HG03064 (cell line): Measurements from ENCODE around the gene LDB3.

Experiments
- ATAC-seq: cut with Tn5 transposase; IDR thresholded peaks from one replicate; pipeline ENCODE4 v1.9.1; 2021; ENCODE audit warnings: low read depth; ENCODE audit not compliant: unreplicated experiment

LDB3 gene

DNA sequence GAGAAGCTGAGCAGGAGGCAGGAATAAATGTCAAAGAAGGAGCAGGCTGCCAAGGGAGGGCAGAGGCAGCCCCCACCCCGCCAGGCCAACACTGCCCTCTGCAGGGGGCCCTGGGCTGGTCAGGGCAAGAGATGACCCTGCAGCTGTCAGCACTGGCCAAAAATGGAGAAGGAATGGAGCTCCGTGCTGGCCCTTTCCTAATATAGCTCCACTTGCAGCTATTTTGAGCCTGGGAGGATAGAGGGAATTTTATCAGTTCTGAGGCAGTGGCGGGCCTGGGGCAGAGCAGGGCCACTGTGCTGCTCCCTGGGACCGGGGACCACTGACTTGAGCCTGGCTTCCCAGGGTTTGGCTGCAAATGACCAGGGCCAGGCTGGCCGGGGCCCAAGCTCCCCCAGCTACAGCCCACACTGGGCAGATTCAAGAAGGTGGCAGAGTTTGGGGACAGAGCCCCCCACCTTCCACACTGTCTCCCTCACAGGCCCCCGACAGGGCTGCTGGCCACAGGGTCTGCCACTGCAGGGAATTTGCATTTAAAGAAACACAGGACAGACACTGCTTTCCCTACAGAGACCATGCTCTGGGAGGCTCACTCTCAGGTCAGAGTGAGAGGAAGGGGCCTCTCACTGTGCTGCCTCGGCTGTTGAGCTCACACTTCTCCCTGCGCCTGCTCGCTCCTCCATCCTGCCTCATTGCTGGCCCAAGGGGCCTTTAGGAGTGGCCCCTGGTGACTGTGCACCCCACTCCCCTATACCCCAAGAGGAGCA is 16.2 kb downstream of the LDB3 start:
- no peak for ATAC-seq

DNA sequence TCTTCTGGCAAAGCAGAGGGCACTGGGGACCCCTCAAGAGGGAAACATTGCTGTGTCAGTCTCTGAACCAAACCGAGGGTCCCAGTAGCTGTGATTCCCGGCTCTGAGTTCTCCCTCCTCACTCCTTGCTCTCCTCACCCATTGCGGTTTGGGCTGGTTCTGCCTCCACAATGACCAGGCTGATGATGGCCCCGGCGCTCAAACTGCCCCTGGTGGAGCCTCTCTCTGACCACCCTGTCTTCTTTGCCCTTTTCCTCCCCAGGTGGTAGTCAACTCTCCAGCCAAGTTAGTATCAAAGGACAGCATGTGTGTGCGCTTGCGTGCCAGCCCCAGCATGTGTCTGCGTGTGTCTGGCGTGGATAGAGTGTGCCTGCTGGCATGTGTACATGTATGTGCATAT is 17.1 kb downstream of the LDB3 start:
- no peak for ATAC-seq

DNA sequence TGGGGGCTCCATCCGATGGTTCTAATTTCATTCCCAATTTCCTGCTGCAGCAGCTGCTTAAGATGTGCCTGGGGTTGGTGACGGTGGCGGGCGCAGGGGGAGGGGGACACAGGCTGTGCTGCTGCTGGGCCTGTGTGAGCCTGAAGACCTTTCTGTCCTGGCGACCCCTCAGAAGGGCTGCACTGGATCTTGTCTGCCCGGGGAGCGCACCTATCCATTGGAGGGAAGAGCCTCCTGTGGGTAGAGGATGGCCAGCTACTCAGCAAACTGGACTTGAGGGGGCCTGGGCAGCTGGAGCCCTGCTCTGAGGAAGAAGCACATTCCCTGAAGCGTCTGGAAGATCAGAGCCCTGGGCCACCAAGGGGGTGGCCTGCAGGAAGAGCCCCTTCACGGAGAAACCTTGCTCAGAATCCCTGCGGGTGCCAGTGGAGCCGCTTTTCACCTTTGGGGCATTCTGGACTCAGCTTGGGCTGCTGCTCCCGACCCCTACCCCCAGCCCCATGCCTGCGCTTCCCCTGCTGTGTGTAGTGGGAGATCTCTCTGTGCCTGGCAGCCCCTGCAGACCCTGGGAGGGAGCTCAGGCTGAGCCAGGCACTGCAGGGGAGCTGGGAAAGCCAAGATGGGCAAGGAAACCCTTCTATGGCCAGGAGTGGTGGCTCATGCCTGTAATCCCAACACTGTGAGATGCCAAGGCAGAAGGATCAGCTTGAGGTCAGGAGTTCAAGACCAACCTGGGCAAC is 17.8 kb downstream of the LDB3 start:
- ATAC-seq, result no peak

DNA sequence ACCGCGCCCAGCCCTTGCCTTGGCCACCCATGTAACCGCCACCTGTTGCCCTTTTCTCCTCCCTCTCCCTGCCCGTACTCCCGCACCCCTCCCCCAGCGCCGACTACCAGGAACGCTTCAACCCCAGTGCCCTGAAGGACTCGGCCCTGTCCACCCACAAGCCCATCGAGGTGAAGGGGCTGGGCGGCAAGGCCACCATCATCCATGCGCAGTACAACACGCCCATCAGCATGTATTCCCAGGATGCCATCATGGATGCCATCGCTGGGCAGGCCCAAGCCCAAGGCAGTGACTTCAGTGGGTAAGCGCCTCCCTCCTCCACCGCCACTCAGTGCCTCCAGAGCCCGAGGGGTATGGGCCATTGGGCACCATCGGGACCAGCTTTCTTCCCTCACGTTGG is 18.7 kb downstream of the LDB3 start:
- ATAC-seq, result no peak

DNA sequence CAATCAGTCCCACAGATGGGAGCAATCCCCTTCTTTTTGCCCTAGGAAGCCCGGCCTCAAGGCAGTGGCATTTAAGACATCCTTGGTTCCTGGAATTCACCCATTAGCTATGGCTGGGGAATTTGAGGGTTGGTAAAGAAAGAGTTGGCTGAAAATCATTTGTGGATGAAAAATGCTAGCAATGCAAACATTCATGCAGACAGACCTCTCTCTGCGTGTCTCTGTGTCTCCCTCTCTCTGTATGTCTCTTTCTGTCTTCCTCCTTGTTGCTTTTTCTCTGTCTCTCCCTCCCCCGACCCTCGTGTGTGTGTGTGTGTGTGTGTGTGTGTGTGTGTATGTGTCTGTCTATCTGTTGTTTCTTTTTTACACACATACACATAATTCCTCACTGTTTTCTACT is 19.4 kb downstream of the LDB3 start:
- ATAC-seq, result no peak

DNA sequence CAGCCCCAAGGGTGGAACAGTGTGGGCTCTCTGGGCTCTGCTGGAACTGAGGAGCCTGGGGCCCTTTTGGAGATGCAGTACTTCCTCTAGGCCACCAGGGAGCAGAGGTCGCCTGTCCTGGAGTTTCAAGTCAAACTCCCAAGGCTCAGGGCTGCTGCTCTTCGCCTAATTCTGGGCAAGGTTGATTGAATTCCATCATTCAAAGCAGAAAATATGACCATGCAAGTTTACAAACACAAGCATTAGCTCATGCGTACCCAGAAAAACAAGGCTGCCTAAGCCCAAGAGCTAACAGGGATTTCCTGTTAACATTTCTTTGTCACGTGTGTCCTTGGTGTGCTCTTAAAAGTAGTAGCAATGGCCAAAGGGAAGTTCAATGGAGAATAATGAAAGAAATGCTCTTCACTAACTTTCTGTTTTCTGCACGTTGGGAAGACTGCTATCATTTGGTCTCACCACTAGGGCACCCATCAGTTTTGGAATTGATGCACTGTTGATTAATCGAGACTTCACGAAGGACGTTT is 20.1 kb downstream of the LDB3 start:
- ATAC-seq, result no peak

DNA sequence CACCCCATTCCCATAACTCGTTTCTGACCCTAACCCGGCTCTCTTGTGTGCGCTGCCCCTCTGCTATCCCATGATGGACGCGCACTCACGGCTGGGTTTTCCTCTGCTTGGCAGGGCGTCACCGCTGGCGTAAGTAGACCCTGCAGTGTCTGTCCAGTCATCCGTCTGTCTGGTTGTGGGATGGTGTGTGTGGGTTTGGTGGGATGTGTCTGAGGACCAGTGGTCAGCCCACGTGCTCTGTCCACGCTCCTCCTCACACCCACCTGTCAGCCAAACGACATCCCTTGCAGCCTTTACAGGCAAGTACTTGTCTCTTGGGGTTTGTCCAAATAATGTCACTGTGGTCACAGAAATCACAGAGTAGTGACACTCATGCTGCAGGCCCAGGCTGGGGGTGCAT is 20.8 kb downstream of the LDB3 start:
- ATAC-seq, result no peak

DNA sequence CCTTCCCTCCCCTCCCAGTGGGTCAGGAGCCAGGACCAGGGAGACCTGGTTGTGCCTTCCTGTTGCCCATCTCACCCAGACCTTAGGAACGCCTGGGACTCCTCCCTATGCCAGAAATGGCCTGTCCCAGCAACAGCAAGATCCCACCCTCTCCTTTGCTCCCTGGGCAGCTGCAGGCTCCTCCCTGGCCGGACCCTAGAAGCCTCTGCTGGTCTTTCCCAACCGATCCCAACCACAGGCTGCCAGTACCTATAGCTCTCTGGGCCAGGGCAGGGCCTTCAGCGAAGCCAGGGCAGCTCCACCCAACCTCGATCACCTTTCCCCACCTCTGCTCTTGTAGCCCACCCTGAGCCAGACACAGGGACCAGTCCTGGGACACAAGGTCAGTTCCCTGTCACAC is 21.9 kb downstream of the LDB3 start:
- ATAC-seq, result no peak

DNA sequence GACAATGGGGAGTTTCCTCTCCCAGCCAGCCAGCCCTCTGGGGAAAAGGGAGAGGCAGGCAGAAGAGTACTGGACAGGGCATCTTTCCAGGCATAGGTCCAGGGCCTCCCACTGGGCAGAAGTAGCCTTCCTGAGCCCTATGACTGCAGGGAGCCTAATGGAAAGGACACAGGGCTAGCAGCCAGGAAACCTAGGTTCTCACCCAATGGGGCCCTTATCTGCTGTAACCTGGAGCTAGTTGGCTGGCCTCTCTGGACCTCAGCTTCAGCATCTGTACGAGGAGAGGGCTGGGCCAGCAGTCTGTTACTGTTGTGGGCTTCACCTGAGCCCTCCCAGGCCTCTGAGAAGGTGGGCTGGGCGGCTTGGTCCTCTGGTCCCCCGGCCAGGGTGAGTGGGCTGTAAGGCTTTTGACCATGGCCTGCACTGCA is 22.4 kb downstream of the LDB3 start:
- no peak for ATAC-seq

DNA sequence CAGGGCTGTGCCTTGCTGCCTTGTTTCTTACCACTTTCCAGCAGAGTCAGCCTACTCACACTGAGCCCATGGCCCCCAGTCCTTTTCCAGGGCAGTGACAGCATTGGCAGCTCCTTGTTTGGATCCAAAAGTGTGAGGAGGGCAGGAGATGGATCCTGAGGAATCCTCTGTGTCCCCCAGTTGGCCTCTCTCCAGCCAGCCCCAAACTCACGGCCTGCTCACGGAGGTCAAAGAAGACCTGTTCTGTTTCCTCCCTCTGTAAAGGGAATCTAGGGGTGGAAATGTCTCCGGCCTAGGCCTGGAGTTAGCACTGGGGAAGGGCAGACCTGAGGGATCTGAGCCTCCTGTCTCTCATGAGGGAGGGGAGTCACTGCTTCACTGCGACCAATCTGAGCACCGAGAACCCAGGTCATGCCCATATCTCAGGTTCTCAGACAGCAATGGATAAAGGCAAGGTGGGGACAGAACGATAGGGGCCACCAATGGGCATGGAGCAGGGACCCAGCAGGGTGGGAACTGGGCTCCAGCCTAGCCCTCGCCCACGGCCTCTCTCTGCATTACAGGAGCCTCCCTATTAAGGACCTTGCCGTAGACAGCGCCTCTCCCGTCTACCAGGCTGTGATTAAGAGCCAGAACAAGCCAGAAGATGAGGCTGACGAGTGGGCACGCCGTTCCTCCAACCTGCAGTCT is 23.2 kb downstream of the LDB3 start:
- ATAC-seq, result no peak

DNA sequence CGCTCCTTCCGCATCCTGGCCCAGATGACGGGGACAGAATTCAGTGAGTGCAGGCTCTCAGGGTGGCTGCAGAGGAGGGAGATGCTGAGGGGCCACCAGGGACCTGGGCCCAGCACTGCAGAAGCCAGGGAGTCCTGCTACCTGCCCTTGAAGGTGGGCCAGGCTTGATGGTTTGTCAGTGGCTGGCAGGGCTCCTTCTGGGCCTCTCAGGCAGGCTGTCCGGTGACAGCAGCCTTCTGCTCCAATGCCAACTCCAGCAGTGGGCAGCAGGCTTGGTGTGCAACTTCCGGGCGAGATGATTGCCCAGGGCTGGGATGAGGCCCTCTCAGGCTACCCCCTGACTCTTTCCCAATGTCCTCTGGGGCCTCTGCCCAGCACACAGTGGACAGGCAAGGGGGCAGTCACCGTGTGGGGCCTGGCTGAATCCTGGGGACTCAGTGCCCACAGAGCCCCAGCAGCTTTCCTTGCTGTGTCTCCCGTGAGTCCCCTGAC is 23.8 kb downstream of the LDB3 start:
- no peak for ATAC-seq

DNA sequence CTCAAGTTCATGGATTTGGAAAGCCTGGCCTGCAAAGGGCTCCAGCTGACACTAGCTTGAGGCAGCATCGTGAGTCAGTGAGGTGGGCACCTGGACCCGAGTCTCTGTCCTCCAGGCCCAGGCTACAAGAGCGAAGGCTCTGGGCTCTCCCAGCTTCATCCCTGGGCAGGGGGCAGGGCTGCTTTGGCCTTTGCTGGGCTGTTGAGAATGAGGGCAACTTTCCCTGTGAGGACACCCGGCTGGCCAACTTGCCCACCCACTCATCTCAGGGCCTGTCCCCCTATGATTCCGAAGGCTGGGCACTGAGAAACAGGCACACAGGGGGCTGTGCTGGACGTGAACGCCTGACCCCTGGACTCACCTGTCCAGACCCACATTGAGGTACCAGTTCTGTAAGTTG is 24.4 kb downstream of the LDB3 start:
- no peak for ATAC-seq

DNA sequence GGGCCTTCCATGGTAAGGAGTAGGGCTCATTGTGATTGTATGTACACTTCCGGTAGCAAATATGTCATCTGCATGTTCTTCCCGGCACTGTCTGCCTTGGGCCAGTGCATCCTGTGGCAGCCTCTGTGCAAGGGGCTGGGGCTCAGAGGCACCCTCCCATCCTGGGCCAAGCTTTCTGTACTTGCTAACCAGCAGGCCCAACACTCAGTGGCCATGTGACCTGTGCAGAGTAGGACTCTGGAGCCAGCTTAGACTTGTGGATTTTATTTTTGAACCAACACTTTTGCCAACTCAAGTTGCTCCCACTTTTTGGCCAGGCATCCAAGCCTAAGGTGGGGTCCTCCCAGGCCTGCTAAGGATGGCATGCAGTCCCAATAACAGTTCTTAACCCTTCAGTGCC is 25.0 kb downstream of the LDB3 start:
- no peak for ATAC-seq

DNA sequence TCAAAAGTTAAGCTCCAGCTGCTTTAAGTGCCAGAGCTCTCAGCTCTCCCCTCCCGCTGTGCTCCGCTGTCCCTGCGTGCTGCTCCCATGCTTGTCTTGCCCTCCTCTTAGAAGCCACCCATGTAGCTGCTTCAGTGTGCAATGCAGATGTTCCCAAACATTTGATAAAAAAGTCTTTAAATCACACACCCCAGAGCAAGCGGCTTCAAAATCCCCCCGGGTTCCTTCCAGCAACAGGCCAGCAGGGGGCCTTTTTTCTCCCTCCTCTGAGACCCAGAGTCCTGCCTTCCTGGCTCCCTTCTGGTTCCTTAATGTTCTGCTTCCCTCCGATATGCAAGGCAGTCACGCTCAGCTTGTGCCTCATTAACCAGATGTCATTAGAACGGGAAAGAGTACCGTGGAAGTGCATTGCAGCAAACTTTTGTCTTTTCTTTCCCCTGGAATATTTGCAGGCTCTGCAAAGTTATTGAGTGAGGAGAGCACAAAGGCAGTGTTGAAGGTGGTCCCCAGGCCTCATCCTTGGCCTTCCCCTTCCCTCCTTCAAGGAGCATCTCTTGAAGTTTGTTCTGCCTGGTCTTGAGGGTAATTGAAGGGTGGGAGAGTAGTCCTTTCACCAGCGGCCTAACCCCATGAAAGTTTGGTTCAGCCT is 25.5 kb downstream of the LDB3 start:
- no peak for ATAC-seq

DNA sequence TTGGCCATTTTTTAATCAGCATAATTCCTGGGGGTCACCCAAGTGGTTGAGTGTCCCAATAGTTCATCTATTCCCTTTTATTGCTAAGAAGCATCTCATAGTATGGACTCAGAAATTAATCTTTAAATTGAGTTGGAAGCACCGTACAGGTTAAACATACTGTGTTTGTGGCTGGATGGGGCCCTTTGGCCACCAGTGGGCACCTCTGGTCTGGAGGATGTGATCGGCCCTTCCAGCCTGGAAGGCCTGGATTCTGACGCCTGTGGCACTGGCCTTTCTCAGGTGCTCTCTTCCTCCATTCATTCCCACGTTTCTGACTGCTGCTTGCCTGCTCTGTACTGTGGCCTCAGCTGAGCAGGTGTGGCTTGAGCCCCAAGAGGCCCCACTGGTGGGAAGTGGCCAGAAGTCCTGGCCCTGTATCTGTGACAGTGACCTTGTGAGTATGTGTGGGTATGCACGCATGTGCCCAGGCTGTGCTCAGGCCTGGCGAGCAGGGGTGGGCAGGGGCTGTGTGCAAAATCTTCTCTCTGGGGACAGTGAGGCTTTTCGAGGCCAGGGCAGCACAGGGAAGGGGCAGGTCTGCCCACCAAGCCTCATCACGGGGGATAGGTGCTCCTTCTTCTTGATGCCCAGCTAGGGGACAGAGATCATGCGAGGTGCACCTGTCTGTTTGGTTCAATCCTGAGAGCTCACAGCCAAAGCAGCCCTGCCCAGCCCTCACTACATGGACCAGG is 30.1 kb downstream of the LDB3 start:
- no peak for ATAC-seq

DNA sequence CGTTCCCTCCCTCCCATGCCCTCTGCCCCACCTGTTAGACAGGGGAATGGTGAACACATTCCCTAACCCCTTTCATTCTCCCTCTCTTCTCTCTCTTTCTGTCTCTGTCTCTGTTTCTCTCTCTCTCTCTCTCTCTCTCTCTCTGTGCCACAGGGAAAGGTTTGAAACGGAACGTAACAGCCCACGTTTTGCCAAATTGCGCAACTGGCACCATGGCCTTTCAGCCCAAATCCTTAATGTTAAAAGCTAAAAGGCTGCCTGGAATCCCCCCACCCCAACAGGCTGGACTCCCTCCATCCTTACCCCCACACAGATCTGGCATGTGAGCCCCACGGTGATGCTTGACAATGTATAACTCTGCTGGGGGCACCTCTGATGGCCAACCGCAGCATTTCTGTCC is 30.8 kb downstream of the LDB3 start:
- no peak for ATAC-seq

DNA sequence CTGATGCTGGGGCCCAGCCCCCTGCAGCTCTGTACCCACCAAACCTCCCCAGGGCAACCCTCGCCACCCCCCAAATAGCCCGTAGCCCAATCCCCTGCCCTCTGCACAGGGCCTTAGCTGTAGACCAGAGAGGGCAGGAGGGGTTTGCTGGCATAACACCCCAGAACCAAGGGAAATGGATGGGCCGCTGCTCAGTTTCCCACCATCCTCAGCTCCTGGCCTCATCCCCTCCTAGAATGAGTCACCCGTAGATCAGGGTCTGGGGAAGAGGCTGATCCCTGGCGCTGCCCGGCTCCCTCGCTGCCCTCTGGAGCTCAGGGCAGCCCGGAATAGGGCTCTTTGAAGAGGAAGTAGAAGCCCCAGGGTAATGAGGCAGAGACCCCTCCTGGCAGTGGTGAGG is 31.2 kb downstream of the LDB3 start:
- ATAC-seq, result no peak

DNA sequence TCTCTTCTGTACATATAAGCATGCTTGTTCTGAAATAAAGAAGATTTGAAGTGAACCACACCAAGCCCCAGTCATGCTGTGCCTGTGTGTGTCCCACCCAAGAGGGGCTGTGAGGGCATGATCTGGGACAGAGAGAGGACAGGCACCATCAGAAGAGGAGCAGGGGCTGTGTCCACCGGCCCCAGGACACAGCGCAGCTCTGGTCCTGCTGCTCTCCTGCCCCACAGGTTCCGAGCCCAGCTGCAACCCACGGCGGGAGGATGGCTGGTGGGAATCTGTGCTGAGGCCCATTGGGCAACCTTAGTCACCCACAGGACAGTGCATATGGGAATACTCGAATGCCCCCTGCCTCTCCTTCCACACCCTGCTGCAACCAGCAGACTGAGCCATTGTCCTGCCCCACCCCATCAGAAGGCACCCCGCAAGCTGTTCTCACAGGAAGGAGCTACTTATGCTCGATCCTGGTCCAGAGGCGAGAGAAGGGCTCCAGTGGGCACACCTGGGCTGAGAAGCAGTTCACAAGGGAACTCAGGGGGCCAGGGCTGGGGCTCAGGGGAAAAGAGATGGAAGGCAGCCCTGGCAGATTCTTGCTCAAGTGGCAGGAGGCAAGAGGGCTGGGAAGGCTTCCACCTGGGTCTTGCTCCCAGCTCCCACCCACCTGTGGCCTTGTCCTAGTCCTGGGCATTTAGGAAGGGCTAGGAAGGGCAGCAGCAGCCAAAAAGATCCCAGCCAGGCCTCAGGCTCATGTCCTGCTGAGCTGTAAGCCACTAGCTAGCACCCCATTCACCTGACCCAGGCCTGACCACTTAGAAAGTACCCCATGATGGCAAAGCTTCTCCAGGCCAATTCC is 31.9 kb downstream of the LDB3 start:
- ATAC-seq, result no peak
